Measurements from ENCODE around the gene SLC40A1. TPM values are rescaled to one million over a fixed set of nuclear protein-coding genes. Genes with fewer than 3 reads are reported as not detected.

Gene SLC40A1
- total RNA-seq, 4 donors from 2014 or later, result 87.1 to 252 (median 176) TPM

DNA sequence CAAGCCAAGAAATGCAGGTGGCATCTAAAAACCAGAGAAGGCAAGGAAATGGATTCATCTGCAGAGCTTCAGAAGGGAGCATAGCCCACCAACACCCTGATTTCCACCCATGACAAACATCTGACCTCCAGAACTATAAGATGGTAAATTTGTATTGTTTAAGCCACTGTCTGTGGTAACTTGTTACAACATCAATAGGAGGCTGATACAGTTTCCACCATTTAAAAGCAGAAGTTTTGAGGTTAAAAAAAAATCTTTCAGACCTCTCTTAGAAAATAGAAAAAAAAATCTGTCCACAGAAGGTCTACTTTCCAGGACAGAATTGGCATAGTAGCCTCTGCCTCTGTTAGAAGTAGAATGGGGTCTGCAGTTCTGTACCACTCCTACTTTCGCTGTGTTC is 37.2 kb downstream of the SLC40A1 start:
- peaks cover 0 to 12% of the 10 kb centered on the region in 2 donors for H3K4me1 ChIP-seq
- no peaks in the 10 kb centered on the region for H3K36me3 ChIP-seq
- H3K27ac ChIP-seq, result peak overlapping the region; percentile 56 to 91
- H3K27me3 ChIP-seq, result no peaks in the 10 kb centered on the region
- H3K4me3 ChIP-seq, result no peak overlapping the region
- DNase-seq, result no peak
- intact Hi-C loops (cut with DNase I; ENCODE audit: low total_unique reads), result no loop called here
- TF ChIP-seq POLR2A (IDR thresholded peaks at IDR 0.05), result no peak
- TF ChIP-seq, protein P1, sequence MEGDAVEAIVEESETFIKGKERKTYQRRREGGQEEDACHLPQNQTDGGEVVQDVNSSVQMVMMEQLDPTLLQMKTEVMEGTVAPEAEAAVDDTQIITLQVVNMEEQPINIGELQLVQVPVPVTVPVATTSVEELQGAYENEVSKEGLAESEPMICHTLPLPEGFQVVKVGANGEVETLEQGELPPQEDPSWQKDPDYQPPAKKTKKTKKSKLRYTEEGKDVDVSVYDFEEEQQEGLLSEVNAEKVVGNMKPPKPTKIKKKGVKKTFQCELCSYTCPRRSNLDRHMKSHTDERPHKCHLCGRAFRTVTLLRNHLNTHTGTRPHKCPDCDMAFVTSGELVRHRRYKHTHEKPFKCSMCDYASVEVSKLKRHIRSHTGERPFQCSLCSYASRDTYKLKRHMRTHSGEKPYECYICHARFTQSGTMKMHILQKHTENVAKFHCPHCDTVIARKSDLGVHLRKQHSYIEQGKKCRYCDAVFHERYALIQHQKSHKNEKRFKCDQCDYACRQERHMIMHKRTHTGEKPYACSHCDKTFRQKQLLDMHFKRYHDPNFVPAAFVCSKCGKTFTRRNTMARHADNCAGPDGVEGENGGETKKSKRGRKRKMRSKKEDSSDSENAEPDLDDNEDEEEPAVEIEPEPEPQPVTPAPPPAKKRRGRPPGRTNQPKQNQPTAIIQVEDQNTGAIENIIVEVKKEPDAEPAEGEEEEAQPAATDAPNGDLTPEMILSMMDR (IDR thresholded peaks at IDR 0.05), result no peak
- no peaks in the 10 kb centered on the region for H3K9me3 ChIP-seq

GRCh38 chr2:189542145-189542882 is 38.3 kb downstream of the SLC40A1 start:
- H3K27me3 ChIP-seq, result no peaks in the 10 kb centered on the region
- no peaks in the 10 kb centered on the region for H3K36me3 ChIP-seq
- H3K4me3 ChIP-seq, result no peak overlapping the region
- peak overlapping the region; percentile 56 to 91 for H3K27ac ChIP-seq
- H3K4me1 ChIP-seq, result peaks cover 0 to 12% of the 10 kb centered on the region in 2 donors
- DNase-seq, result peak; percentile 52 to 53
- intact Hi-C loops (cut with DNase I; ENCODE audit: low total_unique reads), result no loop called here
- H3K9me3 ChIP-seq, result no peaks in the 10 kb centered on the region
- TF ChIP-seq, protein P1 (IDR thresholded peaks at IDR 0.05), result no peak
- TF ChIP-seq POLR2A (IDR thresholded peaks at IDR 0.05), result no peak

GRCh38 chr2:189541591-189541990 is 39.0 kb downstream of the SLC40A1 start:
- H3K36me3 ChIP-seq, result no peaks in the 10 kb centered on the region
- H3K9me3 ChIP-seq, result no peaks in the 10 kb centered on the region
- peak; percentile 39 to 51 for DNase-seq
- no peaks in the 10 kb centered on the region for H3K27me3 ChIP-seq
- intact Hi-C loops (cut with DNase I; ENCODE audit: low total_unique reads), result no loop called here
- H3K4me1 ChIP-seq, result peaks cover 0 to 12% of the 10 kb centered on the region in 2 donors
- H3K27ac ChIP-seq, result peak overlapping the region; percentile 56 to 91
- TF ChIP-seq POLR2A (IDR thresholded peaks at IDR 0.05), result no peak
- TF ChIP-seq, protein P1 (IDR thresholded peaks at IDR 0.05), result no peak
- no peak overlapping the region for H3K4me3 ChIP-seq

DNA sequence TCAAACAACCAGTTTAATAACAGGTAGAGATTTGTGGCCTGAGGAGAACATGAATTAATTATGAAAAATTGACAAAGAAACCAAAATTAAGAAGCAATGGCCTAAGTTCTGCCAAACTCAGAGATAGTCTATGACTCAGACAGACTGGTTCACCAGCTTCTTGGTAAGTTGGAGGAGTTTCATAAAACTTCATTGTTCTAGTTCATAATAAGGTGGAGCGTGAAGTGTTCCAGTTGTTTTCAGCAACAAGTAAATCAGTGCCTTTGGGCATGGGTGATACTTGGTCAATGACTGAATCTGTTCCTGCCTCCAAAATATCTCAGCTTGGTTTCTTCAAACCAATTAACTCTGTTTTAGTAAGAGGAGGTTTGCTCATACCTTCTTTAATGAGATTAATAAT is 40.0 kb downstream of the SLC40A1 start:
- Histone ChIP-seq H3K27ac (peak overlapping the region; percentile 56 to 91), H3K27me3 (no peaks in the 10 kb centered on the region), H3K4me3 (no peak overlapping the region), H3K9me3 (no peaks in the 10 kb centered on the region), H3K4me1 (peaks cover 0 to 12% of the 10 kb centered on the region in 2 donors), H3K36me3 (no peaks in the 10 kb centered on the region)
- TF ChIP-seq, protein P1 (IDR thresholded peaks at IDR 0.05), result no peak
- no peak for TF ChIP-seq POLR2A (IDR thresholded peaks at IDR 0.05)
- intact Hi-C loops (cut with DNase I; ENCODE audit: low total_unique reads), result no loop called here
- DNase-seq, result no peak

DNA sequence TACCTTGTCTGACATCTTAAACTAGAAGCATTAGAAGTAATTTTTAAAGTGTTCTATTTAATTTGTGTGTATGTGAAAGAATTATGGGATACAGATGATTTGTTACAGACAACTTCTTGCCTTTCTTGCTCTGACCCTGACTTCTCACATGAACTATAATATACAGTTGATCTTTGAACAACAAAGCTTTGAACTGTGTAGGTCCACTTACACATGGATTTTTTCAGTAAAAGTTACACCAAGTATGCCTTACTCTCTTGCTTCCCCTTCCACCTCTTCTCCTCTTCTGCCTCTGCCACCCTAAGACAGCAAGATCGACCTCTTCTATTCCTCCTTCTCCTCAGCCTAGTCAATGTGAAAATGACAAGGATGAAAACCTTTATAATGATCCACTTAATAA is 42.2 kb downstream of the SLC40A1 start:
- Histone ChIP-seq H3K36me3 (no peaks in the 10 kb centered on the region), H3K4me3 (no peak overlapping the region), H3K9me3 (no peaks in the 10 kb centered on the region), H3K27me3 (no peaks in the 10 kb centered on the region), H3K27ac (no peak overlapping the region), H3K4me1 (peaks cover 0 to 12% of the 10 kb centered on the region in 2 donors)
- TF ChIP-seq, protein P1 (IDR thresholded peaks at IDR 0.05), result no peak
- no peak for TF ChIP-seq POLR2A (IDR thresholded peaks at IDR 0.05)
- intact Hi-C loops (cut with DNase I; ENCODE audit: low total_unique reads), result no loop called here
- no peak for DNase-seq

Data from uterus (tissue), 4 donors.